A172 (cell line): ENCODE data around the gene ZNF750. TPM values are rescaled to one million over a fixed set of nuclear protein-coding genes. Genes with fewer than 3 reads are reported as not detected.

Experiments used
- DNase-seq: peaks from one replicate; pipeline ENCODE4 v3.0.0-alpha.2; 2015; ENCODE audit warnings: low spot score
- total RNA-seq: library from RNA; depleted of rRNA; stranded (reverse); fragments of >200 nt; shearing (Covaris generic); gene quantifications from 2 replicates; pipeline ENCODE4 v1.2.3, GENCODE V29; 2014; rRNA removed

ZNF750 gene
- total RNA-seq: not detected in 2 replicates

GRCh38 chr17:82839617-82840292 is at the start of gene ZNF750:
TSS of gene ZNF750 (minus strand) at chr17:82840022. CDS start at chr17:82832454, 7,568 bp downstream.
- DNase-seq: no peak

- no peak for DNase-seq
Measured at GRCh38 chr17:82888583-82889495, 49.0 kb upstream of the ZNF750 start.

- DNase-seq: no peak
Measured at GRCh38 chr17:82887255-82888164, 47.7 kb upstream of the ZNF750 start.

GRCh38 chr17:82884970-82885353 is 45.1 kb upstream of the ZNF750 start:
- DNase-seq: no peak

GRCh38 chr17:82884341-82884969 is 44.6 kb upstream of the ZNF750 start:
- no peak for DNase-seq

- no peak for DNase-seq
Measured at GRCh38 chr17:82883419-82884031, 43.7 kb upstream of the ZNF750 start.

- no peak for DNase-seq
Measured at GRCh38 chr17:82882715-82883418, 43.0 kb upstream of the ZNF750 start.

- DNase-seq: no peak
Measured at GRCh38 chr17:82881900-82882714, 42.3 kb upstream of the ZNF750 start.

GRCh38 chr17:82881324-82881823 is 41.6 kb upstream of the ZNF750 start:
- no peak for DNase-seq

GRCh38 chr17:82880620-82881323 is 41.0 kb upstream of the ZNF750 start:
- no peak for DNase-seq

GRCh38 chr17:82879241-82879640 is 39.4 kb upstream of the ZNF750 start:
- no peak for DNase-seq

GRCh38 chr17:82878527-82878926 is 38.7 kb upstream of the ZNF750 start:
- no peak for DNase-seq

GRCh38 chr17:82876602-82877379 is 37.0 kb upstream of the ZNF750 start:
- DNase-seq: peak; percentile 37

GRCh38 chr17:82876149-82876548 is 36.3 kb upstream of the ZNF750 start:
- peak; percentile 36 for DNase-seq

GRCh38 chr17:82875407-82875856 is 35.6 kb upstream of the ZNF750 start:
- no peak for DNase-seq

GRCh38 chr17:82874011-82874835 is 34.4 kb upstream of the ZNF750 start:
- no peak for DNase-seq

GRCh38 chr17:82873521-82873920 is 33.7 kb upstream of the ZNF750 start:
- DNase-seq: no peak
